OCI-LY7 (cell line): ENCODE measurements around the gene FAM72B.
"Not testable (repeated sequence)": the region's sequence is repeated elsewhere in the genome, so short reads cannot be mapped to it uniquely, and the experiment has no call there.

Experiments used
- EZH2phosphoT487 ChIP-seq: fragments of 200-600 bp; sonication (generic); IDR thresholded peaks from 2 replicates; pipeline ENCODE4 v1.6.1; 2018; ENCODE audit warnings: low read depth, borderline replicate concordance, mild to moderate bottlenecking, mixed run types, antibody characterized with exemption, low read length, moderate library complexity, mixed read lengths
- TF ChIP-seq, protein P1 (sequence below): fragments of 200-600 bp; sonication (generic); conservative IDR thresholded peaks from 2 replicates; pipeline ENCODE4 v1.5.1; 2014; ENCODE audit warnings: mild to moderate bottlenecking, antibody characterized with exemption, low read length, moderate library complexity, mixed read lengths

DNA sequence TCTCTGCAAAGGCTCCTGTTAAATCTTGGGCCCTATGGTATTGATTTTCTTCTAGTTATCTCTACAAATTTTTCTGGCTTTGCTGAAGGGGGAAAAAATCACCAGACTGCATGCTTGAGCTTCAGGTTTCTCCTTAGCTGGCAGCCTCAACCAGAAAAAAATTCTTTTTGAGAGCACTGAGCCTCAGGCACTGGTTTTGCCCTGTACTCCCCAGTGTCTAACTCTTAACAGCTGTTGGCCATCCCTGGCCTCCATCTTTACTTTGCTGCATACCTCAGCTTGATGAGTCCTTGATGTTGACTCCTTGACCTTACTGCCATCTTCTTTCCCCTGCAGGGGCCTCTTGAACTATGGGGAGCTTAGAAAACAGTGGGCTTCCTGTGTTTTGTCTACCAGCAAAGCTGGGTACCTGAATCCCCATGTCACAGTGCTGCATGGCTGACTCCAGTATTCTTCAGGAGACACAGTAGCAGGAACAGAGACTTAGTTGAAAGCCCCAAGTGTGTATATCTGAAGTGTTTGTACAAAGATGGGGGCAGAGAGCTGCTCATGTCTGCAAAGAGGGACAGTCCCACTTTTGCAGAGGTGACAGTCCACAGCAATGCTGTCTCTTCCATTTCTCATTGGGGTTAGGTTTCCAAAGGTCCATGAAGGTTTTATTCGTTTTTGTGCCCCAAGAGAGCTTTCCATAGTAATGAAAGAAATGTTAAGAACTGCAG, 31.7 kb upstream of the FAM72B start:
- TF ChIP-seq, protein P1, sequence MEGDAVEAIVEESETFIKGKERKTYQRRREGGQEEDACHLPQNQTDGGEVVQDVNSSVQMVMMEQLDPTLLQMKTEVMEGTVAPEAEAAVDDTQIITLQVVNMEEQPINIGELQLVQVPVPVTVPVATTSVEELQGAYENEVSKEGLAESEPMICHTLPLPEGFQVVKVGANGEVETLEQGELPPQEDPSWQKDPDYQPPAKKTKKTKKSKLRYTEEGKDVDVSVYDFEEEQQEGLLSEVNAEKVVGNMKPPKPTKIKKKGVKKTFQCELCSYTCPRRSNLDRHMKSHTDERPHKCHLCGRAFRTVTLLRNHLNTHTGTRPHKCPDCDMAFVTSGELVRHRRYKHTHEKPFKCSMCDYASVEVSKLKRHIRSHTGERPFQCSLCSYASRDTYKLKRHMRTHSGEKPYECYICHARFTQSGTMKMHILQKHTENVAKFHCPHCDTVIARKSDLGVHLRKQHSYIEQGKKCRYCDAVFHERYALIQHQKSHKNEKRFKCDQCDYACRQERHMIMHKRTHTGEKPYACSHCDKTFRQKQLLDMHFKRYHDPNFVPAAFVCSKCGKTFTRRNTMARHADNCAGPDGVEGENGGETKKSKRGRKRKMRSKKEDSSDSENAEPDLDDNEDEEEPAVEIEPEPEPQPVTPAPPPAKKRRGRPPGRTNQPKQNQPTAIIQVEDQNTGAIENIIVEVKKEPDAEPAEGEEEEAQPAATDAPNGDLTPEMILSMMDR: not testable (repeated sequence)
- TF ChIP-seq EZH2phosphoT487: not testable (repeated sequence)
